GM12864 (cell line): Measurements from ENCODE around the gene TARBP2.
A peak's percentile ranks its signal among the peaks of the same experiment; 100 is the strongest.

Experiments used
- DNase-seq: peaks from one replicate; pipeline ENCODE4 v3.0.0-alpha.2; 2011; ENCODE audit warnings: low read depth
- H3K4me3 ChIP-seq: 2 replicates; pipeline ENCODE4 v1.5.1; 2011; ENCODE audit warnings: mild to moderate bottlenecking, low read depth, low read length, control low read depth
- CTCF ChIP-seq: IDR thresholded peaks from 2 replicates; pipeline ENCODE4 v1.5.1; 2011; ENCODE audit warnings: low read depth, mild to moderate bottlenecking, moderate library complexity, low read length, control low read depth, inconsistent platforms; ENCODE audit errors: missing control alignments

The TARBP2 gene

GRCh38 chr12:53506881-53507602 is 6.0 kb downstream of the TARBP2 start, which contains the start of gene NPFF:
NPFF (minus strand) TSS chr12:53507484; CDS start chr12:53507474, 10 bp downstream.
- no peak for DNase-seq
- no peak for TF ChIP-seq CTCF

GRCh38 chr12:53507603-53507885 is 6.5 kb downstream of the TARBP2 start:
- TF ChIP-seq CTCF = no peak
- DNase-seq = no peak
- no peak overlapping the region for H3K4me3 ChIP-seq

More at GRCh38 chr12:53506881-53507602, 6.0 kb downstream of the TARBP2 start, which contains the start of gene NPFF:
- H3K4me3 ChIP-seq = no peak within 1 kb of the TSS

- TF ChIP-seq CTCF = peak; percentile 95
- no peak overlapping the region for H3K4me3 ChIP-seq
- peak; percentile 42 for DNase-seq
These were observed 7.6 kb downstream of the TARBP2 start for GRCh38 chr12:53508534-53509170.

GRCh38 chr12:53510181-53510812 is 9.2 kb downstream of the TARBP2 start:
- DNase-seq = no peak
- no peak overlapping the region for H3K4me3 ChIP-seq
- no peak for TF ChIP-seq CTCF

- no peak for DNase-seq
- TF ChIP-seq CTCF = no peak
These were observed 12.8 kb downstream of the TARBP2 start for GRCh38 chr12:53513712-53514410.

GRCh38 chr12:53514628-53515290 is 13.7 kb downstream of the TARBP2 start:
- no peak for TF ChIP-seq CTCF
- H3K4me3 ChIP-seq = no peak overlapping the region
- no peak for DNase-seq

More at GRCh38 chr12:53513712-53514410, 12.8 kb downstream of the TARBP2 start:
- H3K4me3 ChIP-seq = no peak overlapping the region
